ENCODE measurements around the gene SLC17A5.

DNA sequence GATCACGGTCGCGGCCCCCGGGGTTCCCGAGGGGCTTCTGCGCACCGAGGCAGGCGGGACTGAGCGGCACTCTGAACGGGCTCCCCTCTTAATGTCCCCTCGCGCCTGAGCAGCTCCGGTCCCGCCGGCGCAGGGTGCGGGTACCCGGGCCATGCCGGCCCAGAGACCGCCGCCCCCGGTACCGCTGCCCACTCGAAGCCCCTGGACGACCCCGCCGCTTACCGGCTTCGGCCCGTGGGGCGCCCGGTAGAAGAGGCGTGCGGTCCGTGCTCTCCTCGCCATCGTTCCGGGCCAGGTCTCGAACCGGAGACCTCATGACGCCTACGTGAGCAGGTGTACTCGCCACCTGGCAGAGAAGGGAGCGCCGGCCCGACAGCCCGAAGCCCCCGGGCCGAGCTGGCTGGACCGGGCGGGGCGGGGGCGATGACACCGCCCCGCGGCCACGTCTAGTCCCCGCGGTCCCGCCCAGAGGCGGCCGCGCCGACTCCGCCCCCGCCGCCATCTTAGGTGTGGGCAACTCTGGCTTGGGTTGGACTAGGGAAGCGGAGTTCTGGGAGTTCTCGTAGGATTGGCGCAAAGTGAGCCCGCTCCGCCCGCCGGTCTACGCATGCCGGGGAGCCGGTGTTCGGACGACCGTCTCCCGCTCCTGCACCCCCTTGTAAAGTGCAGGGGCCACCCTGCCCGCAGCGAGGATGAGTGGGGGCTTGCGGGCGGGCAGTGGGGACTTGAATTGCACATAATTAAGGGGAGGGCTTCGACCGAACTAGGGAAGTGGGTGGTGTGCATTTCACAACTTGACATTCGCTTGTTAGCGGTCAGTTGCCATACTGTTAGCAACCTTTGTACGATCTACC is at the start of gene SLC17A5:
- no peak for TF ChIP-seq EZH2 (IDR thresholded peaks at IDR 0.05; ENCODE audit: borderline replicate concordance, low read length)
- TF ChIP-seq, protein P1, sequence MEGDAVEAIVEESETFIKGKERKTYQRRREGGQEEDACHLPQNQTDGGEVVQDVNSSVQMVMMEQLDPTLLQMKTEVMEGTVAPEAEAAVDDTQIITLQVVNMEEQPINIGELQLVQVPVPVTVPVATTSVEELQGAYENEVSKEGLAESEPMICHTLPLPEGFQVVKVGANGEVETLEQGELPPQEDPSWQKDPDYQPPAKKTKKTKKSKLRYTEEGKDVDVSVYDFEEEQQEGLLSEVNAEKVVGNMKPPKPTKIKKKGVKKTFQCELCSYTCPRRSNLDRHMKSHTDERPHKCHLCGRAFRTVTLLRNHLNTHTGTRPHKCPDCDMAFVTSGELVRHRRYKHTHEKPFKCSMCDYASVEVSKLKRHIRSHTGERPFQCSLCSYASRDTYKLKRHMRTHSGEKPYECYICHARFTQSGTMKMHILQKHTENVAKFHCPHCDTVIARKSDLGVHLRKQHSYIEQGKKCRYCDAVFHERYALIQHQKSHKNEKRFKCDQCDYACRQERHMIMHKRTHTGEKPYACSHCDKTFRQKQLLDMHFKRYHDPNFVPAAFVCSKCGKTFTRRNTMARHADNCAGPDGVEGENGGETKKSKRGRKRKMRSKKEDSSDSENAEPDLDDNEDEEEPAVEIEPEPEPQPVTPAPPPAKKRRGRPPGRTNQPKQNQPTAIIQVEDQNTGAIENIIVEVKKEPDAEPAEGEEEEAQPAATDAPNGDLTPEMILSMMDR (conservative IDR thresholded peaks at IDR 0.05 in 1 of 2, IDR thresholded peaks at IDR 0.05 in 1 of 2; ENCODE audit: extremely low read depth in 1 of 2, insufficient read depth in 1 of 2, low read depth in 1 of 2, low read length in 2 of 2), result no peak
